ENCODE data around the gene PHLPP1. TPM values are rescaled to one million over a fixed set of nuclear protein-coding genes. Genes with fewer than 3 reads are reported as not detected.
A peak's percentile ranks its signal among the peaks of the same experiment; 100 is the strongest.

Gene PHLPP1
- total RNA-seq, 1 donor from 2014 or later = 18.0 TPM

DNA sequence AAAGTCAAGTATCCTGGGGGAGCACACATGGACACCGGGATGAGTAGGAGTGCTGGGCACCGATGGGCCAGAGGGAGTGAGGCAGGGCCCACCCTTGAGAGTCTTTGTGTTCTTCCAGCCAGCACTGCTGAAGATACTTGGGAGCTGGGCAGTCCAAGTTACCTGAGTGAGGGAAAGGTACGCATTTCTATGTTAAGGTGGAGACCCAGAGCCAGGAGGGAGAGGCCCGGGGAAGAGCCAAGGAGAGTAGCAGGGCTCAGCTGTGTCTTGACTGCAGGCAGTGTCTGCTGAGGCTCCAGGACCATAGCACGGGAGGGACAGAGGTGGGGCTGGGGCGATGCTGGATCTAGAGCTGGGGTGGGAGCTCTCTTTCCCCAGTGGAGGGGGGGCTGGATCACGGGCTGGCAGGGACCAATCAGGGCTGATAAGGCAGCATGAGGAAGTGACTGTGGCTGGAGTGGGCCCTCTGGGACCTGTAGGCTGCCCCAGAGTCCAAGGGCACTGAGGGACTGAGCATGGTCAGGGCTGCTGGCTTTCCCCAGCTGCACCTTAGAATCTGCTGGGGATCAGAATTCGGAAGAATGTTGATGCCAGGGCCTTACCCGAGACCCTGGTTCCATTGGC lies 289.2 kb downstream of the PHLPP1 start:
- Mint-ChIP-seq H3K27ac (no peak overlapping the region), H3K4me3 (ENCODE audit: low read depth) (no peak overlapping the region), H3K36me3 (ENCODE audit: insufficient read depth) (no peaks in the 10 kb centered on the region), H3K9me3 (ENCODE audit: low read depth) (no peaks in the 10 kb centered on the region), H3K4me1 (ENCODE audit: low read depth) (peaks cover under 1% of the 10 kb centered on the region), H3K27me3 (peaks cover 3% of the 10 kb centered on the region)
- DNase-seq (ENCODE audit: low spot score, unreplicated experiment) = no peak
- TF ChIP-seq, protein P1, sequence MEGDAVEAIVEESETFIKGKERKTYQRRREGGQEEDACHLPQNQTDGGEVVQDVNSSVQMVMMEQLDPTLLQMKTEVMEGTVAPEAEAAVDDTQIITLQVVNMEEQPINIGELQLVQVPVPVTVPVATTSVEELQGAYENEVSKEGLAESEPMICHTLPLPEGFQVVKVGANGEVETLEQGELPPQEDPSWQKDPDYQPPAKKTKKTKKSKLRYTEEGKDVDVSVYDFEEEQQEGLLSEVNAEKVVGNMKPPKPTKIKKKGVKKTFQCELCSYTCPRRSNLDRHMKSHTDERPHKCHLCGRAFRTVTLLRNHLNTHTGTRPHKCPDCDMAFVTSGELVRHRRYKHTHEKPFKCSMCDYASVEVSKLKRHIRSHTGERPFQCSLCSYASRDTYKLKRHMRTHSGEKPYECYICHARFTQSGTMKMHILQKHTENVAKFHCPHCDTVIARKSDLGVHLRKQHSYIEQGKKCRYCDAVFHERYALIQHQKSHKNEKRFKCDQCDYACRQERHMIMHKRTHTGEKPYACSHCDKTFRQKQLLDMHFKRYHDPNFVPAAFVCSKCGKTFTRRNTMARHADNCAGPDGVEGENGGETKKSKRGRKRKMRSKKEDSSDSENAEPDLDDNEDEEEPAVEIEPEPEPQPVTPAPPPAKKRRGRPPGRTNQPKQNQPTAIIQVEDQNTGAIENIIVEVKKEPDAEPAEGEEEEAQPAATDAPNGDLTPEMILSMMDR (IDR thresholded peaks at IDR 0.05; ENCODE audit: unreplicated experiment) = no peak

DNA sequence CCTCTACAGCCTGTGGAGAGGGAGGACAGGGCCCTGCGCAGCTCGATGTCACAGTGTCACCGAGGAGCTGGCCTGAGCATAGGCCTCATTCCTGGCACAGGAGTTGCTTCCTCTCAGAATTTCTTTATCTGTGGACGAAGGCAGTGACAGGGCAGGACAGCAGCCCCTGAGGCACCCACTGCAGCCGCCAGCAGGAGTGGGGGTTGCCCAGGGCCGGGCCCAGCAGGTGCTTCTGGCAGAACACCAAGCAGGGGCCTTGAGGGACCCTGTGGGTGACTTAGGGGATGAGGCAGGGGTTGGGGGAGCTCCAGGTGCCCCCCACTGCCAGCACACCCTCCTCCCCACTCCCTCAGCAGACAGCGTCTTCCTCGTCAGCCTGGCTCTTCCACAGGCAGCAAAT lies 290.0 kb downstream of the PHLPP1 start:
- DNase-seq (ENCODE audit: low spot score, unreplicated experiment) = no peak
- TF ChIP-seq, protein P1 (IDR thresholded peaks at IDR 0.05; ENCODE audit: unreplicated experiment) = no peak

DNA sequence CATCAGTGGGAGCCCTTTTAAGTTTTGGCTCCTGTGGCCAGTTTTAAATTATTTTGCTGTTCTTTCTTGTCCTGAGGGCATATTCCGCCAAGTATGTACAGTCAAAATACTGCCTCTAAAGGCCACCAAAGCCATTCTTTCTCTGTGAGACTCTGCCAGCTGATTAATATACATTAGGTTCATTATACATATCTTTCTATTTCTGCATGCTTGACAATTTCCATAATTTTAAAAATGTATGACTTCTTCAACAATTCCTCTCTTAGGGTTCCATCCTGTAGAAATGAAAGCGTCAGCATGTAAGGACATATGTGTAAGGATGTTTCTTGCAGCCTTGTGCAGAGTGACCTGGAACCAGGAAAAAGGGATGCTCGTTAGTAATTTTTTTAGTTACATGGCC lies 291.9 kb downstream of the PHLPP1 start:
- H3K9me3 Mint-ChIP-seq (ENCODE audit: low read depth) = peaks cover 8% of the 10 kb centered on the region
- TF ChIP-seq, protein P1 (IDR thresholded peaks at IDR 0.05; ENCODE audit: unreplicated experiment) = no peak
- no peaks in the 10 kb centered on the region for H3K36me3 Mint-ChIP-seq (ENCODE audit: insufficient read depth)
- no peaks in the 10 kb centered on the region for H3K4me1 Mint-ChIP-seq (ENCODE audit: low read depth)
- H3K27ac Mint-ChIP-seq = no peak overlapping the region
- peaks cover 6% of the 10 kb centered on the region for H3K27me3 Mint-ChIP-seq
- H3K4me3 Mint-ChIP-seq (ENCODE audit: low read depth) = no peak overlapping the region
- DNase-seq (ENCODE audit: low spot score, unreplicated experiment) = no peak

More for the DNA sequence above, 290.0 kb downstream of the PHLPP1 start:
- no peaks in the 10 kb centered on the region for H3K36me3 Mint-ChIP-seq (ENCODE audit: insufficient read depth)
- H3K27me3 Mint-ChIP-seq = peaks cover 3% of the 10 kb centered on the region
- H3K9me3 Mint-ChIP-seq (ENCODE audit: low read depth) = peaks cover 3% of the 10 kb centered on the region
- no peak overlapping the region for H3K27ac Mint-ChIP-seq
- H3K4me1 Mint-ChIP-seq (ENCODE audit: low read depth) = no peaks in the 10 kb centered on the region
- no peak overlapping the region for H3K4me3 Mint-ChIP-seq (ENCODE audit: low read depth)

- TF ChIP-seq, protein P1 (IDR thresholded peaks at IDR 0.05; ENCODE audit: unreplicated experiment) = peak; percentile 95
- H3K9me3 Mint-ChIP-seq (ENCODE audit: low read depth) = peaks cover 10% of the 10 kb centered on the region
Measured at GRCh38 chr18:63016270-63016669, 300.9 kb downstream of the PHLPP1 start.

GRCh38 chr18:63017076-63017475 lies 301.7 kb downstream of the PHLPP1 start:
- TF ChIP-seq, protein P1 (IDR thresholded peaks at IDR 0.05; ENCODE audit: unreplicated experiment) = no peak
- peaks cover 17% of the 10 kb centered on the region for H3K27me3 Mint-ChIP-seq
- H3K27ac Mint-ChIP-seq = no peak overlapping the region
- DNase-seq (ENCODE audit: low spot score, unreplicated experiment) = no peak
- H3K4me3 Mint-ChIP-seq (ENCODE audit: low read depth) = no peak overlapping the region
- H3K4me1 Mint-ChIP-seq (ENCODE audit: low read depth) = no peaks in the 10 kb centered on the region
- no peaks in the 10 kb centered on the region for H3K36me3 Mint-ChIP-seq (ENCODE audit: insufficient read depth)
- peaks cover 10% of the 10 kb centered on the region for H3K9me3 Mint-ChIP-seq (ENCODE audit: low read depth)

More at GRCh38 chr18:63016270-63016669, 300.9 kb downstream of the PHLPP1 start:
- no peak for DNase-seq (ENCODE audit: low spot score, unreplicated experiment)
- no peaks in the 10 kb centered on the region for H3K4me1 Mint-ChIP-seq (ENCODE audit: low read depth)
- H3K4me3 Mint-ChIP-seq (ENCODE audit: low read depth) = no peak overlapping the region
- peaks cover 17% of the 10 kb centered on the region for H3K27me3 Mint-ChIP-seq
- no peaks in the 10 kb centered on the region for H3K36me3 Mint-ChIP-seq (ENCODE audit: insufficient read depth)
- H3K27ac Mint-ChIP-seq = no peak overlapping the region
